Peyer's patch (tissue), 4 donors: Measurements from ENCODE around the gene RING1.

Experiments
- CTCF ChIP-seq, 6 experiments: fragments of 450-650 bp in 4 of 6; fragments of 200-600 bp in 2 of 6; sonication (generic) in 1 of 6; IDR thresholded peaks; one replicate each; pipeline ENCODE4 v1.5.1; 2017 to 2019; ENCODE audit warnings: antibody characterized with exemption in 6 of 6, mild to moderate bottlenecking in 3 of 6, moderate library complexity in 1 of 6
- POLR2A ChIP-seq, 2 donors: fragments of 450-650 bp; IDR thresholded peaks; one replicate each; pipeline ENCODE4 v1.5.1; 2017; ENCODE audit warnings: antibody characterized with exemption in 2 of 2, mild to moderate bottlenecking in 2 of 2, moderate library complexity in 2 of 2

GRCh38 chr6:33237741-33238140 is 29.4 kb downstream of the RING1 start:
- no peak for TF ChIP-seq CTCF (IDR thresholded peaks at IDR 0.05)
- TF ChIP-seq POLR2A (IDR thresholded peaks at IDR 0.05) = no peak
